Gastroesophageal sphincter (tissue), 3 donors: ENCODE measurements around the gene SNRNP70.

Source experiments
- EP300 ChIP-seq: sonication (generic); formaldehyde crosslinking; IDR thresholded peaks from one replicate; pipeline ENCODE4 v1.6.1; 2017; ENCODE audit warnings: antibody characterized with exemption, mild to moderate bottlenecking
- POLR2A ChIP-seq, 2 donors: fragments of 450-650 bp; IDR thresholded peaks; one replicate each; pipeline ENCODE4 v1.6.1; 2017; ENCODE audit warnings: antibody characterized with exemption in 2 of 2, mild to moderate bottlenecking in 2 of 2, moderate library complexity in 1 of 2
- POLR2AphosphoS5 ChIP-seq: sonication (generic); formaldehyde crosslinking; IDR thresholded peaks from one replicate; pipeline ENCODE4 v1.6.1; 2017; ENCODE audit warnings: antibody characterized with exemption
- TF ChIP-seq, protein P1 (sequence below), 4 experiments: fragments of 200-600 bp in 2 of 4; fragments of 450-650 bp in 2 of 4; sonication (generic) in 1 of 4; IDR thresholded peaks; one replicate each; pipeline ENCODE4 v1.5.1; 2017 to 2019; ENCODE audit warnings: antibody characterized with exemption in 4 of 4, mild to moderate bottlenecking in 2 of 4, moderate library complexity in 2 of 4

DNA sequence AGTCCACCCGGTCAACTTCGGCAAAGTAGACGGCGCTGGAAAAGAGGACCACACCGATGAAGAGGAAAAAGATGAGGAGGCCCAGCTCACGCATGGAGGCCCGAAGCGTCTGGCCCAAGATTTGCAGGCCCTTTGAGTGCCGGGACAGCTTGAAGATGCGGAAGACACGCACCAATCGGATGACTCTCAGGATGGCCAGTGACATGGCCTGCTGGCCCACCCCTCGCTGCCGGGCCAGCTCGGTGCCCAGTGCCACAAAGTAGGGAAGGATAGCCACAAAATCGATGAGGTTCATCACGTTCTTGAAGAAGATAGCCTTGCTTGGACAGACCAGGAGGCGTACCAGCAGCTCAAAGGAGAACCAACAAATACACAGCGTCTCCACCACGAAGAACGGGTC is 14.8 kb upstream of the SNRNP70 start:
- no peak for TF ChIP-seq POLR2A (IDR thresholded peaks at IDR 0.05)
- TF ChIP-seq, protein P1, sequence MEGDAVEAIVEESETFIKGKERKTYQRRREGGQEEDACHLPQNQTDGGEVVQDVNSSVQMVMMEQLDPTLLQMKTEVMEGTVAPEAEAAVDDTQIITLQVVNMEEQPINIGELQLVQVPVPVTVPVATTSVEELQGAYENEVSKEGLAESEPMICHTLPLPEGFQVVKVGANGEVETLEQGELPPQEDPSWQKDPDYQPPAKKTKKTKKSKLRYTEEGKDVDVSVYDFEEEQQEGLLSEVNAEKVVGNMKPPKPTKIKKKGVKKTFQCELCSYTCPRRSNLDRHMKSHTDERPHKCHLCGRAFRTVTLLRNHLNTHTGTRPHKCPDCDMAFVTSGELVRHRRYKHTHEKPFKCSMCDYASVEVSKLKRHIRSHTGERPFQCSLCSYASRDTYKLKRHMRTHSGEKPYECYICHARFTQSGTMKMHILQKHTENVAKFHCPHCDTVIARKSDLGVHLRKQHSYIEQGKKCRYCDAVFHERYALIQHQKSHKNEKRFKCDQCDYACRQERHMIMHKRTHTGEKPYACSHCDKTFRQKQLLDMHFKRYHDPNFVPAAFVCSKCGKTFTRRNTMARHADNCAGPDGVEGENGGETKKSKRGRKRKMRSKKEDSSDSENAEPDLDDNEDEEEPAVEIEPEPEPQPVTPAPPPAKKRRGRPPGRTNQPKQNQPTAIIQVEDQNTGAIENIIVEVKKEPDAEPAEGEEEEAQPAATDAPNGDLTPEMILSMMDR (IDR thresholded peaks at IDR 0.05): no peak
- TF ChIP-seq POLR2AphosphoS5: no peak
- no peak for TF ChIP-seq EP300
